ENCODE data around the gene DAPK3.
"Not testable (repeated sequence)": the region's sequence is repeated elsewhere in the genome, so short reads cannot be mapped to it uniquely, and the experiment has no call there.

Gene DAPK3

GRCh38 chr19:3977242-3978143 lies 6.6 kb upstream of the DAPK3 start:
- Mint-ChIP-seq H3K27ac (no peak overlapping the region), H3K4me1 (ENCODE audit: low read depth) (peaks cover 4% of the 10 kb centered on the region), H3K4me3 (no peak overlapping the region), H3K9me3 (no peaks in the 10 kb centered on the region), H3K36me3 (ENCODE audit: low read depth) (peaks cover 56% of the 10 kb centered on the region), H3K27me3 (ENCODE audit: low read depth) (no peaks in the 10 kb centered on the region)
- DNase-seq (ENCODE audit: low spot score), result no peak

GRCh38 chr19:3976495-3977241 lies 5.8 kb upstream of the DAPK3 start:
- Mint-ChIP-seq H3K4me3 (no peak overlapping the region), H3K9me3 (no peaks in the 10 kb centered on the region), H3K27ac (no peak overlapping the region), H3K27me3 (ENCODE audit: low read depth) (no peaks in the 10 kb centered on the region), H3K36me3 (ENCODE audit: low read depth) (peaks cover 49% of the 10 kb centered on the region), H3K4me1 (ENCODE audit: low read depth) (peaks cover 2% of the 10 kb centered on the region)
- no peak for DNase-seq (ENCODE audit: low spot score)

GRCh38 chr19:3975637-3976087 lies 4.8 kb upstream of the DAPK3 start:
- H3K27ac Mint-ChIP-seq, result no peak overlapping the region

GRCh38 chr19:3975144-3975543 lies 4.2 kb upstream of the DAPK3 start:
- Mint-ChIP-seq H3K4me3 (no peak overlapping the region), H3K4me1 (ENCODE audit: low read depth) (peaks cover 6% of the 10 kb centered on the region), H3K27ac (no peak overlapping the region), H3K9me3 (no peaks in the 10 kb centered on the region), H3K36me3 (ENCODE audit: low read depth) (peaks cover 43% of the 10 kb centered on the region), H3K27me3 (ENCODE audit: low read depth) (no peaks in the 10 kb centered on the region)
- DNase-seq (ENCODE audit: low spot score), result no peak

More at GRCh38 chr19:3975637-3976087, 4.8 kb upstream of the DAPK3 start:
- peaks cover 43% of the 10 kb centered on the region for H3K36me3 Mint-ChIP-seq (ENCODE audit: low read depth)
- peaks cover 2% of the 10 kb centered on the region for H3K4me1 Mint-ChIP-seq (ENCODE audit: low read depth)
- no peak for DNase-seq (ENCODE audit: low spot score)
- H3K27me3 Mint-ChIP-seq (ENCODE audit: low read depth), result no peaks in the 10 kb centered on the region
- no peaks in the 10 kb centered on the region for H3K9me3 Mint-ChIP-seq
- no peak overlapping the region for H3K4me3 Mint-ChIP-seq

GRCh38 chr19:3970313-3970807 lies 539 bp downstream of the DAPK3 start:
- peak overlapping the region; percentile 74 for H3K27ac Mint-ChIP-seq
- peak overlapping the region; percentile 93 for H3K4me3 Mint-ChIP-seq
- no peaks in the 10 kb centered on the region for H3K9me3 Mint-ChIP-seq

GRCh38 chr19:3969435-3970312 lies 1.2 kb downstream of the DAPK3 start:
- H3K4me3 Mint-ChIP-seq, result peak overlapping the region; percentile 93
- peaks cover 8% of the 10 kb centered on the region for H3K4me1 Mint-ChIP-seq (ENCODE audit: low read depth)
- peak overlapping the region; percentile 74 for H3K27ac Mint-ChIP-seq
- no peak for DNase-seq (ENCODE audit: low spot score)
- H3K9me3 Mint-ChIP-seq, result no peaks in the 10 kb centered on the region
- H3K36me3 Mint-ChIP-seq (ENCODE audit: low read depth), result peaks cover 18% of the 10 kb centered on the region
- H3K27me3 Mint-ChIP-seq (ENCODE audit: low read depth), result no peaks in the 10 kb centered on the region

More at GRCh38 chr19:3970313-3970807, 539 bp downstream of the DAPK3 start:
- Mint-ChIP-seq H3K4me1 (ENCODE audit: low read depth) (peaks cover 8% of the 10 kb centered on the region), H3K36me3 (ENCODE audit: low read depth) (peaks cover 18% of the 10 kb centered on the region), H3K27me3 (ENCODE audit: low read depth) (no peaks in the 10 kb centered on the region)
- no peak for DNase-seq (ENCODE audit: low spot score)

GRCh38 chr19:3968556-3969434 lies 2.1 kb downstream of the DAPK3 start:
- H3K36me3 Mint-ChIP-seq (ENCODE audit: low read depth), result peaks cover 20% of the 10 kb centered on the region
- DNase-seq (ENCODE audit: low spot score), result no peak
- peak overlapping the region; percentile 26 for H3K27ac Mint-ChIP-seq
- H3K4me1 Mint-ChIP-seq (ENCODE audit: low read depth), result peaks cover 8% of the 10 kb centered on the region
- H3K27me3 Mint-ChIP-seq (ENCODE audit: low read depth), result no peaks in the 10 kb centered on the region
- no peaks in the 10 kb centered on the region for H3K9me3 Mint-ChIP-seq
- H3K4me3 Mint-ChIP-seq, result peak overlapping the region; percentile 29

- not testable (repeated sequence) for H3K4me1 Mint-ChIP-seq (ENCODE audit: low read depth); H3K27ac Mint-ChIP-seq; DNase-seq (ENCODE audit: low spot score); H3K9me3 Mint-ChIP-seq; H3K4me3 Mint-ChIP-seq; H3K27me3 Mint-ChIP-seq (ENCODE audit: low read depth)
- peaks cover 25% of the 10 kb centered on the region for H3K36me3 Mint-ChIP-seq (ENCODE audit: low read depth)
Observed at GRCh38 chr19:3967983-3968382, 2.9 kb downstream of the DAPK3 start.

GRCh38 chr19:3966051-3967017 lies 4.6 kb downstream of the DAPK3 start:
- DNase-seq (ENCODE audit: low spot score), result no peak
- Mint-ChIP-seq H3K36me3 (ENCODE audit: low read depth) (peaks cover 22% of the 10 kb centered on the region), H3K9me3 (no peaks in the 10 kb centered on the region), H3K27me3 (ENCODE audit: low read depth) (no peaks in the 10 kb centered on the region), H3K4me1 (ENCODE audit: low read depth) (peaks cover 8% of the 10 kb centered on the region), H3K27ac (no peak overlapping the region), H3K4me3 (no peak overlapping the region)

GRCh38 chr19:3964256-3965194 lies 6.4 kb downstream of the DAPK3 start:
- Mint-ChIP-seq H3K9me3 (no peaks in the 10 kb centered on the region), H3K27me3 (ENCODE audit: low read depth) (no peaks in the 10 kb centered on the region), H3K4me1 (ENCODE audit: low read depth) (no peaks in the 10 kb centered on the region), H3K27ac (no peak overlapping the region), H3K36me3 (ENCODE audit: low read depth) (peaks cover 20% of the 10 kb centered on the region), H3K4me3 (no peak overlapping the region)
- no peak for DNase-seq (ENCODE audit: low spot score)
